Astrocyte (in vitro differentiated cells and primary cell): Measurements from ENCODE around the gene ATG4A. TPM values are rescaled to one million over a fixed set of nuclear protein-coding genes. Genes with fewer than 3 reads are reported as not detected.

ENCODE experiments used
- DNase-seq: peaks from one replicate; pipeline ENCODE4 v3.0.0-alpha.2; 2010; ENCODE audit warnings: low read depth
- FAIRE-seq: peaks from 2 replicates; lab custom pipeline; 2011; peaks lifted over from hg19 to GRCh38; lab: Jason Lieb, UNC
- H2AFZ ChIP-seq: 2 replicates; pipeline ENCODE4 v1.6.0; 2012; ENCODE audit warnings: low read depth, low read length, inconsistent platforms
- H3K27ac ChIP-seq: 2 replicates; pipeline ENCODE4 v1.5.1; 2011; ENCODE audit warnings: low read depth, low read length, inconsistent platforms
- H3K27me3 ChIP-seq: 2 replicates; pipeline ENCODE4 v1.6.0; 2011; ENCODE audit warnings: low read length, inconsistent platforms; ENCODE audit not compliant: insufficient read depth
- H3K36me3 ChIP-seq: 2 replicates; pipeline ENCODE4 v1.5.1; 2011; ENCODE audit warnings: low read length, inconsistent platforms; ENCODE audit not compliant: insufficient read depth
- H3K4me1 ChIP-seq: 2 replicates; pipeline ENCODE4 v1.5.1; 2011; ENCODE audit warnings: low read length, inconsistent platforms; ENCODE audit not compliant: insufficient read depth
- H3K4me2 ChIP-seq: 2 replicates; pipeline ENCODE4 v1.6.0; 2012; ENCODE audit warnings: low read length, inconsistent platforms
- H3K4me3 ChIP-seq: 2 replicates; pipeline ENCODE4 v1.5.1; 2011; ENCODE audit warnings: low read depth, mild to moderate bottlenecking, low read length, inconsistent platforms; ENCODE audit not compliant: insufficient read depth
- H3K79me2 ChIP-seq: 2 replicates; pipeline ENCODE4 v1.6.0; 2012; ENCODE audit warnings: mild to moderate bottlenecking, low read length, inconsistent platforms; ENCODE audit not compliant: insufficient read depth
- H3K9ac ChIP-seq: 2 replicates; pipeline ENCODE4 v1.6.0; 2012; ENCODE audit warnings: mild to moderate bottlenecking, low read length, inconsistent platforms
- H3K9me3 ChIP-seq: 2 replicates; pipeline ENCODE4 v1.5.1; 2012; ENCODE audit warnings: low read depth, mild to moderate bottlenecking, low read length, inconsistent platforms; ENCODE audit not compliant: insufficient read depth
- H4K20me1 ChIP-seq: 2 replicates; pipeline ENCODE4 v1.6.0; 2012; ENCODE audit warnings: low read length, inconsistent platforms; ENCODE audit not compliant: insufficient read depth
- H3K27ac Mint-ChIP-seq: one replicate; pipeline ENCODE4 v1.8.0; 2021; ENCODE audit warnings: mild to moderate bottlenecking, mixed read lengths; ENCODE audit not compliant: unreplicated experiment
- H3K27me3 Mint-ChIP-seq: one replicate; pipeline ENCODE4 v1.8.0; 2021; ENCODE audit warnings: low read depth, mixed read lengths; ENCODE audit not compliant: unreplicated experiment
- H3K36me3 Mint-ChIP-seq: one replicate; pipeline ENCODE4 v1.8.0; 2021; ENCODE audit warnings: low read depth, mixed read lengths; ENCODE audit not compliant: unreplicated experiment
- H3K4me1 Mint-ChIP-seq: one replicate; pipeline ENCODE4 v1.8.0; 2021; ENCODE audit warnings: low read depth, mixed read lengths; ENCODE audit not compliant: unreplicated experiment
- H3K4me3 Mint-ChIP-seq: one replicate; pipeline ENCODE4 v1.8.0; 2021; ENCODE audit warnings: mild to moderate bottlenecking, moderate library complexity, mixed read lengths; ENCODE audit not compliant: unreplicated experiment
- H3K9me3 Mint-ChIP-seq: one replicate; pipeline ENCODE4 v1.8.0; 2021; ENCODE audit warnings: mild to moderate bottlenecking, mixed read lengths; ENCODE audit not compliant: unreplicated experiment
- EZH2 ChIP-seq: IDR thresholded peaks from 2 replicates; pipeline ENCODE4 v1.6.1; 2012; ENCODE audit warnings: mild to moderate bottlenecking, low read length, inconsistent platforms; ENCODE audit not compliant: insufficient read depth
- total RNA-seq: library from RNA; stranded (reverse); gene quantifications from 2 replicates; pipeline ENCODE4 v1.2.1, GENCODE V29; 2021
- TF ChIP-seq, protein P1 (sequence below): IDR thresholded peaks from 2 replicates; pipeline ENCODE4 v1.5.1; 2011; ENCODE audit warnings: low read depth, mild to moderate bottlenecking, inconsistent platforms, low read length, moderate library complexity; ENCODE audit not compliant: insufficient read depth

Gene ATG4A
- total RNA-seq, 1 donor from 2014 or later: 10.7 TPM

DNA sequence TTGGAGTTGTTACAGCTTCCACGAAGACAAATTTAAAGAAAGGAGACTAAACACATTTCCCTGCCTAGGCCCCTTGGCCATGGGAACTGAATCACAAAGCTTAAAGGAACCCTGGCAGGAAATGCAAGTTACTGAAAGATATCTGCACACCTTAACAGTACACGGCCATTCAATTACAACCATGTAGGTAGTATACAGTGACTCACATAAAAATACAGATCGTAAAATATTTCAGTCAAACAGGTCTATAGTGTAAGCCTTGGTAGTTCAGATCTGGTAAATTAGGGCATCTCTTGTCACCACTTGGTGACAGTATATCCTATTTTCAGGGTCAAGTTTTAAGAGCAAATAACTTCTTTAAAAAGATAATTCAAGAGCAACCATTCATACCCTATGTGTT is 112.0 kb downstream of the ATG4A start:
- Histone ChIP-seq H3K9ac (no peak overlapping the region), H3K4me3 (no peak overlapping the region), H3K27me3 (no peaks in the 10 kb centered on the region), H3K27ac (no peak overlapping the region), H3K4me1 (no peaks in the 10 kb centered on the region), H4K20me1 (no peaks in the 10 kb centered on the region), H3K36me3 (no peaks in the 10 kb centered on the region), H3K79me2 (no peaks in the 10 kb centered on the region), H3K9me3 (no peaks in the 10 kb centered on the region), H2AFZ (no peak overlapping the region), H3K4me2 (no peak overlapping the region)
- no peak overlapping the region for H3K4me3 Mint-ChIP-seq
- H3K4me1 Mint-ChIP-seq: peaks cover under 1% of the 10 kb centered on the region
- FAIRE-seq (peak; percentile 94), DNase-seq (no peak)
- peaks cover 2% of the 10 kb centered on the region for H3K36me3 Mint-ChIP-seq
- H3K9me3 Mint-ChIP-seq: no peaks in the 10 kb centered on the region
- no peaks in the 10 kb centered on the region for H3K27me3 Mint-ChIP-seq
- TF ChIP-seq, protein P1, sequence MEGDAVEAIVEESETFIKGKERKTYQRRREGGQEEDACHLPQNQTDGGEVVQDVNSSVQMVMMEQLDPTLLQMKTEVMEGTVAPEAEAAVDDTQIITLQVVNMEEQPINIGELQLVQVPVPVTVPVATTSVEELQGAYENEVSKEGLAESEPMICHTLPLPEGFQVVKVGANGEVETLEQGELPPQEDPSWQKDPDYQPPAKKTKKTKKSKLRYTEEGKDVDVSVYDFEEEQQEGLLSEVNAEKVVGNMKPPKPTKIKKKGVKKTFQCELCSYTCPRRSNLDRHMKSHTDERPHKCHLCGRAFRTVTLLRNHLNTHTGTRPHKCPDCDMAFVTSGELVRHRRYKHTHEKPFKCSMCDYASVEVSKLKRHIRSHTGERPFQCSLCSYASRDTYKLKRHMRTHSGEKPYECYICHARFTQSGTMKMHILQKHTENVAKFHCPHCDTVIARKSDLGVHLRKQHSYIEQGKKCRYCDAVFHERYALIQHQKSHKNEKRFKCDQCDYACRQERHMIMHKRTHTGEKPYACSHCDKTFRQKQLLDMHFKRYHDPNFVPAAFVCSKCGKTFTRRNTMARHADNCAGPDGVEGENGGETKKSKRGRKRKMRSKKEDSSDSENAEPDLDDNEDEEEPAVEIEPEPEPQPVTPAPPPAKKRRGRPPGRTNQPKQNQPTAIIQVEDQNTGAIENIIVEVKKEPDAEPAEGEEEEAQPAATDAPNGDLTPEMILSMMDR: no peak
- TF ChIP-seq EZH2: no peak
- no peak overlapping the region for H3K27ac Mint-ChIP-seq

Other genes with a start within 250 kb of the ATG4A start
- gene TEX13B, start 109.4 kb upstream of the ATG4A start, total RNA-seq: not detected in 2 replicates
- gene VSIG1, start 46.7 kb upstream of the ATG4A start, total RNA-seq: not detected in 2 replicates
- 47.3 and 49.6 TPM in 2 replicates for gene PSMD10, start 236 bp upstream of the ATG4A start, total RNA-seq